Measurements from ENCODE around the gene MADCAM1.

MADCAM1 gene

DNA sequence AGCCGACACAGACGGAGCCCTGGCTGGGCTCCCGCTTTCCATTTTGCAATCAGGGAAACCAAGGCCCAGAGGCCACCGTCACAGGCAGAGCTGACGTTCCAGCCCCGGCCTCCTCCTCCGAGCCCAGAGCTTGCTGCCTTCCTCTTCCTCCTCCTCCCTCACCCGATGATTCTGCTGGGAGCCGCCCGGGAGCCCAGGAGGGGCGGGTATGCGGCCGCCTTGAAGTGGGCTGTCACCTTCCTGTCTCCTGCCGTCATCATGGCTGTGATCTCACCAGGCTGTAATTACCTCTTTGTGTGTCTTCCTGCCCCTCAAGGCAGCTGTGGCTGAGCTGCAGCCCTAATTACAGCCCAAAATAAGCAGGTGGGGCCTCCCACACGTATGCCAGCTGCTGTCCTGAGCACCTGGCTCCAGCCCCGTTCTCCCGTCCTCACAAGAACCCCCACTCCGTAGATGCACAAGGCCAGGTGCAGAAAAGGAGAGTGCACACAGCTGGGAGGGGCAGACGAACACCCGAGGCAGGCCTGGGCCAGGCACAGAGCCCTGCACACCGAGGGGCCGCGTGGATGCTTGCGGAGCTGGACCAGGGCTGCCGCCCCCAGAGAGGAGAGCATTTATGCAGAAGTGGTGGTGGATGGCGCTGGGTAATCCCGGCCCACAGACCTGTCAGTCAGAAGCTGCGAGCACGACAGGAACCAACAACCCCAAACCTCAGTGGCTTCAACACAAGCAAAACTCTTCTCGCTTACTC is 15.0 kb downstream of the MADCAM1 start:
- DNase-seq: no peak

DNA sequence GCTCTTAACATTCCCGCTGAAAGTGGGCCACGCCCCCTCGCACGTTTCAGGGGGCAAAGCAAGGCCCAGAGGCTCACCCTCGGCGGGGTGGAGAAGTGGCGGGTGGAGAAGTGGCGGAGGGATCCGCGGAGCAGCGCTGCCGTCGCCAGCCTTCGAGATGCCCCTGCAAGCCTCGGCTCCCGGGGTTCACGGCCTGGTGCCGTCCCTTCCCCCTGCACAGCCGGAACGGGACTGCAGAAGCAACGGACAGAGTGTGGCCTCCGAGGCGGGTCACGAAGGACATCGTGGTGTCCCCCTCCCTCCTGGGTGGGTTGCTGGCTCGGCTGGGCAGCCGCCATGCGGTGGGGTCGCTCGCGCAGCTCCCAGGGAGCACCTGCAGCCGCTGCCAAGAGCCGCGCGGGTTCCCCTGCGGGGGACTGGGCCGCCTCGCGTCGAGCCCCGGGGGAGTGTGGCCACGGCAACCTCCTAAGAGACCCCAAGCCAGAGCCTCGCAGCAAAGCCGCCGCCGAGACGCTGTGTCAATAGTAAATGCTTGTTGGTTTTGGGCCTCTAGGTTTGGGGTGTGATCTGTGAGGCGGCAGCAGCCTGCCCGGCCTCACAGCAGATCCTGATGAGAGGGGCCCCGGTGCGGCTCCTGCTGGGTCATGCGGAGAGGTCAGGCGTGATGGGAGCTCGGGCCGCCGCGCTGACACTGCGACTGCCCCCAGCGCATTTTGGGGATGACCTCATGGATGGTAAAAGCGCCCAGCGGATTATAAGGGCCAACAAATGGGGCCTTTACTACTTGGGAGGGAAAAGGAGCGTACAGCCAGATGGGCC is 16.5 kb downstream of the MADCAM1 start:
- DNase-seq: no peak

DNA sequence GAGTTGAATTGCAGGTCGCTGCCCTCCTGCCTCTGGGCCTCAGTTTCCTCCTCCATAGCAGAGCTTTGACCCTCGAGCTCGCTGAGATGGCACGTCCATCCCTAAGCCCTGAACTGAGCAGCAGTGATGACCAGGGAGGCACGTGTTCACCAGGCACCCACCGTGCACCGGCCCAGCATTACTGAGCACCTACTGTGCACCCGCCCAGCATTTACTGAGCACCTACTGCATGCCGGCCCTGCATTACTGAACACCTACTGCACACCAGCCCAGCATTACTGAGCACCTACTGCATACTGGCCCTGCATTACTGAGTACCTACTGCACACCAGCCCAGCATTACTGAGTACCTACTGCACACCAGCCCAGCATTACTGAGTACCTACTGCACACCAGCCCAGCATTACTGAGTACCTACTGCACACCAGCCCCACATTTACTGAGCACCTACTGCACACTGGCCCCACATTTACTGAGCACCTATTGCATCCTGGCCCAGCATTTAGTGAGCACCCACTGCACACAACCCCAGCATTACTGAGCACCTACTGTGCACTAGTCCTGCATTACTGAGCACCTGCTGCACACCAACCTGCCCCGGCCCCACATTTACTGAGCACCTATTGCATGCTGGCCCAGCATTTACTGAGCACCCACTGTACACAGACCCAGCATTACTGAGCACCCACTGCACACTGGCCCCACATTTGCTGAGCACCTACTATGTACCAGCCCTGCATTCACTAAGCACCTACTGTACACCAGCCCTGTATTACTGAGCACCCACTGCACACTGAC is 17.3 kb downstream of the MADCAM1 start:
- no peak for DNase-seq

DNA sequence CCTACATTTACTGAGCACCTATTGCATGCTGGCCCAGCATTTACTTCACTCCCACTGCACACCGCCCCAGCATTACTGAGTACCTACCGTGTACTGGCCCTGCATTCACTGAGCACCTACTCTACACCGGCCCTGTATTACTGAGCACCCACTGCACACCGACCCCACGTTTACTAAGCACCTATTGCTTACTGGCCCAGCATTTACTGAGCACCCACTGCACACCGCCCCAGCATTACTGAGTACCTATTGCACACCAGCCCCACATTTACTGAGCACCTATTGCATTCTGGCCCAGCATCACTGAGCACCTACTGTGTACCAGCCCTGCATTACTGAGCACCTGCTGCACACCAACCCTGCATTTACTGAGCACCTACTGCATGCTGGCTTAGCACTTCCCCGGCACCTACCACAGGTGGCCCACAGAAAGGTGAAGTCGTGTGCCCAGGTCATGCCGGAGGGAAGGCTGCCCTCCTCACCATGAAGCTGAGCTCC is 17.9 kb downstream of the MADCAM1 start:
- no peak for DNase-seq

DNA sequence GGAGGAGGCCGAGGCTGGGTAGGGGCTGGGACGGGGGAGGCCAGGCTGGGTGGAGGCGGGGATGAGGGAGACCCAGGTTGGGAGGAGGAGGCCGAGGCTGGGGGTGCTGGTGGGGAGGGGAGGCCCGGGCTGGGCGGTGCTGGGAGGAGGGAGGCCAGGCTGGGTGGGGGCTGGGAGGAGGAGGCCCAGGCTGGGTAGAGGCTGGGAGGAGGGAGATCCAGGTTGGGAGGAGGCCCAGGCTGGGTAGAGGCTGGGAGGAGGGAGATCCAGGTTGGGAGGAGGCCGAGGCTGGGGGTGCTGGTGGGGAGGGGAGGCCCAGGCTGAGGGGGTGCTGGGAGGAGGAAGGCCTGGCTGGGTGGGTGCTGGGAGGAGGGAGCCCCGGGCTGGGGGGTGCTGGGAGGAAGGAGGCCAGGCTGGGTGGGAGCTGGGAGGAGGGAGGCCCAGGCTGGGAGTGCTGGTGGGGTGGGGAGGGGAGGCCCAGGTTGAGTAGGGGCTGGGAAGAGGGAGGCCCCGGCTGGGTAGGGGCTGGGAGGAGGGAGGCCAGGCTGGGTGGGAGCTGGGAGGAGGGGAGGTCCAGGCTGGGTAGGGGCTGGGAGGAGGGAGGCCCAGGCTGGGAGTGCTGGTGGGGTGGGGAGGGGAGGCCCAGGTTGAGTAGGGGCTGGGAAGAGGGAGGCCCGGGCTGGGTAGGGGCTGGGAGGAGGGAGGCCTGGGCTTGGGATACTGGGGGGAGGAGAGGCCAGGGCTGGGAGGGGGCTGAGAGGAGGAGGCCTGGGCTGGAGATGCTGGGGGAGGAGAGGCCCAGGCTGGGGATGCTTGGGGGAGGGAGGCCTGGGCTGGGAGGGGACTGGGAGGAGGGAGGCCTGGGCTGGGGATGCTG is 21.7 kb downstream of the MADCAM1 start:
- peak; percentile 43 for DNase-seq

DNA sequence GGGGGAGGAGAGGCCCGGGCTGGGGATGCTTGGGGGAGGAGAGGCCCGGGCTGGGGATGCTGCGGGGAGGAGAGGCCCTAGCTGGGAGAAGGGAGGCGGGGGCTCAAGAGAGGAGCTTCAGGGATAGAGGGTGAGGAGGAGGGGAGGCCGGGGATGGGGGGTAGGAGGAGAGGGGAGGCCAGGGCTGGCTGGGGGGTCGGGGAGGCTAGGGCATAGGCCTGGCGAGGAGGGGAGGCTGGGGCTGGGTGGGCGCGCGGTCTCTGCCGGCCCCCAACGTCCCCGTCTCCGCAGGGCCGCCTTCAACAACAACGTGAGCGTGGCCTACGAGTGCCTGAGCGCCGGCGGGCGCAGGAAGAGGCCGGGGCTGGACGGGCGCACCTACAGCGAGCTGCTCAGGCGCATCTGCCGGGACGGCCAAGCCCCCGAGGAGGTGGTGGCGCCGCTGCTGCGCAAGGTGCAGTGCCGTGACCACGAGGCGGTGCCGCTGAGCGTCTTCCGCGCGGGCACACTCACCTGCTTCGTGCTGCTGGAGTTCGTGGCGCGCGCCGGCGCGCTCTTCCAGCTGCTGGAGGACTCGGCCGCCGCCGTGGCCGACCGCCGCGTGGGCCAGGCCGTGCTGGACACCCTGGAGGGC is 22.4 kb downstream of the MADCAM1 start:
- no peak for DNase-seq

DNA sequence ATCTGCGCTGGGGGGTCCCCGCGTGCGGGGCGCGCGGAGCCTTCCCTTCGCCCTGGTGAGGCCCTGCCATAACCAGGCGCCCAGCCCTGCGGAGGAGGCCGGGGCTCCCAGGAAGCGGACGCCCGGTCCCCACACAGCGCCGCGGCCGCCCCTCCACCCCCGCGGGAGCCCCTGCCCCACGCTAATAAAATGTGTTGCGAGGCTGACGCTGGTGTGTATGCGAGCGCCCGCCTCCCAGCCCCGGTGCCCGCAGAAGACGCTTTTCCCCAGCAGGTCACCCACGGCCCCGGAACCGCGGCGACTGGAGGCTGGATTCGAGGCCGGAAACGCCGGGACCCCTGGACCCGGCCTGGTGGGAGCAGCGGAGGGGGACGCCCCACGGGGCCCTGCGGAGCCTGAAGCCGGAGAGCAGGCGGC is 23.2 kb downstream of the MADCAM1 start:
- DNase-seq: no peak

DNA sequence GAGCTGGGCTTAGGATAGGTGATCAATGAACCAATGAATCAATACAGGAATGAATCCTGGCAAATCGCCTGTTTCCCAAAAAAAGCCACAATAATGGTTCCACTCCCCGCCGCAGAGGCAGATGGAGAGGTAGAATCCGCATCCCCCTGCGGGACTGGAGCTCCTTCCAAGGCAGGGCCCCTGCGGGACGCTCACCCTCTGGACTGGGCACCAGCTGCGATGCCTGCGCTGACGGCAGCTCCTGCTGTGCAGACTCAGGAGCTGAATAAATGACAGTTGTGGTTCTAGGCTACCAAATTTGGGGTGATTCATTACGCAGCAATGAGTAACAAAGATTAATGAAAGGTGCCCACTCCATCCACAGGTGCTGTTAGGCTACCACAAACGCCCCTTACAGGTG is 26.4 kb downstream of the MADCAM1 start:
- no peak for DNase-seq

DNA sequence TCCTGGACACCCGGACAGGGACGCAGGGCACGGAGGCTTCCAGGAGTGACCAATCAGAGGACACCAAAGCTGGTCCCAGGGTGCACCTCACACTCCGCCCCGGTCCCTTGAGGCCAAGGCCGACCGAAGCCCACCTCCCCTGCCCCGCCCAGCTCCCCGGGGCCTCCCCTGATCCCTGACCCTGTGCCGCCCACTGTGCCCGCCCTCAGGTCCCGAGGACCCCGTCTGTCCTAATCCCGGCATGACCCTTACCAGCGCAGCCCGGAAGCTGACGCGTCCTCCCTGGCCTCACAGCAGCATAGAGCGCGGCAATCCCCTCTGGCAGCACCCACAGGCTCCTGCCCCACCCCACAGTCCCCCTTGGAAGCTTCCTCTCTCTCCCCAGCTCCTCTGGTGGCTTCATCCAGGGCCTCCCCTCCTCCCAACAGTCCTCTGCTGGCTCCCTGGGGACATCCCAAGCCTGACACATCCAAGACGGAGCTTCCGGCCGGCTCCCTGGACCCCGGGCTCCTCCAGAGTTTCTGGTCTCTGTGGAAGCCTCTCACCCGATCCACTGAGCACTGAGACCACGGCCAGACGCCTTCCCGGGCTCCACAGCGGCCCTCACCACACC is 27.9 kb downstream of the MADCAM1 start:
- no peak for DNase-seq

DNA sequence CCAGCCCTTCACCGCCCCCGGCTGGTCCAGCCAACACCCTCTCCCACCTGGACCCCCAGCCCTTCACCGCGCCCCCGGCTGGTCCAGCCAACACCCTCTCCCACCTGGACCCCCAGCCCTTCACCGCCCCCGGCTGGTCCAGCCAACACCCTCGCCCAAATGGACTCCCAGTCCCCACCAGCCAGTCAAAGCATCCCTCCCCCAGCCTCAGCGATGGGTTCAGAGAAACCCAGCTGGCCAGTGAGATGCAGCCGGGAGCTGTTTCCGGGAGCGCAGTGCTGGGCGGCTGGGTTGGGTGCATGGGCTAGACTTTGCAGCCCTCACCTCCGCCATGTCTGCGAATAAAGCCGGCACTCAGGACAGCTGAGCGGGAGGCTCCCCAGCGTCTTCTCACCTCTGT is 28.7 kb downstream of the MADCAM1 start:
- DNase-seq: no peak

DNA sequence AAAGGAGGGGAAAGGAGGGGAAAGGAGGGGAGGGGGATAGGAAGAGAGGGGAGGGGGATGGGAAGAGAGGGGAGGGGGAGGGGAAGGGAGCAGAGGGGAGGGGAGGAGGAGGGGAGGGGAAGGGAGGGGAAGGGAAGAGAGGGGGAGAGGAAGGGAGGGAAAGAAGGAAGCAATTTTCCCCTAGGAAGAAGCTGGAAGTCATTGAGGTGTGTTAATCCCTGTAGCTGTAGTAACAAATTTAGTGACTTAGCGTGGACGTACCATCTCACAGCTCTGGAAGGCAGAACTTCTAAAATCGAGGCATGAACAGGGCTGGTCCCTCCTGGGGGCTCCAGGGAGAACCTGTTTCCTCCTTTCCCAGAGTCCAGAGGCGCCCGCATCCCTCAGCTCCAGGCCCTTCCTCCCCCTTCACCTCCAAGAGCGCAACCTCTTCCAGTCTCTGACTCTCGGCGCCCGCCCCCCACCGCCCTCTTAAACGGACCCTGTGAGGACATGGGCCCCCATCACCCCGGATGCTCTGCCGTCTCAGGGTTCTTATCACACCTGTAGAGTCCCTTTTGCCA is 29.7 kb downstream of the MADCAM1 start:
- DNase-seq: peak; percentile 0

DNA sequence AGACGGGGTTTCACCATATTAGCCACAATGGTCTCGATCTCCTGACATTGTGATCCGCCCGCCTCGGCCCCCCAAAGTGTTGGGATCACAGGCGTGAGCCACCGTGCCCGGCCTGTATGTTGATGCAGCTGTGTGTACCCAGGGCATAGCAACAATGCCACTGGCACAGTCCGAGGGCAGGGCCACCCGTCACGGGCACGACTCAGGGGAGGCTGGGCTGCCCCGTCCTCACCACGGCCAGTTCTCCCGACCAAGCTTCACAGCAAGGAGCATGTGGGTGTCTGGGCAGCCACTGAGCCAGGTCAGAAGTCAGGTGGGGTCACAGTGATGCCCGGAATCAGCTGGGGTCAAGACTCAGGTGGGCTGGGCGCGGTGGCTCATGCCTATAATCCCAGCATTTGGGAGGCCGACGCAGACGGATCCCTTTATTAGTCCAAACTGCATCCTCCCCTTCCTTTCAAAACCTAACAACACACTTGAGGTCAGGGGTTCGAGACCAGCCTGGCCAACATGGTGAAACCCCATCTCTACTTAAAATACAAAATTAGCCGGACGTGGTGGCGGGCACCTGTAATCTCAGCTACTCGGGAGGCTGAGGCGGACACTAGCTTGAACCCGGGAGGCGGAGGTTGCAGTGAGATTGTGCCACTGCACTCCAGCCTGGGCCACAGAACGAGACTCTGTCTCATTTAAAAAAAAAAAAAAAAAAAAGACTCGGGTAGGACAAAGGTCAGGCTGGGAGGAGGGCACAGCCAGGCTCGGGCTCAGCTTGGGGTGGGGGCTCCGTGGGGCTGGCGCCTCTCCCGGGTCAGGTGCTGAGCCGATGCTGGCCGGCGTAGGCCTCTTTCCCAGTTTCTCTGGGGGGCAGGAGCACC is 34.1 kb downstream of the MADCAM1 start:
- DNase-seq: no peak

DNA sequence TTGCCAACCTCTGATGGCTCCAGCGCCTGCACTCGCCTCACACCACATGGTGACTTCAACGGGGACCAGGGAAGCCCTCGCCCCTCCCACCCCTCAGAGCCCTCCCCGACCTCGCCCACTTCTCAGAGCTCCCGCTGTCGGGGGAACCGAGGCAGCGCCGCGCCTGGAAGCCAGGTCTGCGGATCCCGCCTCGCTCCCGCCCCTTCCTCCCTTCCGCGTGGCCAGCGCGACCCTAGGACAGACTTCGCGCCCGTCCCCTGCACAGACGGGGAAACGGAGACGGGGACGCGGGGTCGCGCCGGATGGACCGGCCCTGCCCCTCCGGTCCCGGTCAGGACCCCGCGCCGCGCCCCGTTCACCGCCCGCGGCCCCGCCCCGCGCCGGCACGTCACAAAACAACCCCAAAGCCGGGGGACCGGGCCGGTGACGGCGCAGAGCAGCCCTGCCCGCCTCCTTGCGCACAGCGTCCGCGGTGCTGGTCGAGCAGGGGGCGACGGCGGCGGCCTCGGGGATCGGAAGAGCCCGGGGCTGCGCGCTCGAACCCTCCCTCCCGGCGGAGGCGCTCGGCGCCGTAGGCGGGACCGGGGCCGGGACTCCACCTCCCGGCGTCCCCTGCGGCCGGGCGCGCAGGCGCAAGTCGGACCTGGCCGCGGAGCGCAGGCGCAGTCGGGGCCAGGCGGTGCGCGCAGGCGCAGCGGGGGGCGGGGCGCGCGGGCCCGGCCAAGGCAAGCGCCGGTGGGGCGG is 34.9 kb downstream of the MADCAM1 start:
- DNase-seq: peak; percentile 86

DNA sequence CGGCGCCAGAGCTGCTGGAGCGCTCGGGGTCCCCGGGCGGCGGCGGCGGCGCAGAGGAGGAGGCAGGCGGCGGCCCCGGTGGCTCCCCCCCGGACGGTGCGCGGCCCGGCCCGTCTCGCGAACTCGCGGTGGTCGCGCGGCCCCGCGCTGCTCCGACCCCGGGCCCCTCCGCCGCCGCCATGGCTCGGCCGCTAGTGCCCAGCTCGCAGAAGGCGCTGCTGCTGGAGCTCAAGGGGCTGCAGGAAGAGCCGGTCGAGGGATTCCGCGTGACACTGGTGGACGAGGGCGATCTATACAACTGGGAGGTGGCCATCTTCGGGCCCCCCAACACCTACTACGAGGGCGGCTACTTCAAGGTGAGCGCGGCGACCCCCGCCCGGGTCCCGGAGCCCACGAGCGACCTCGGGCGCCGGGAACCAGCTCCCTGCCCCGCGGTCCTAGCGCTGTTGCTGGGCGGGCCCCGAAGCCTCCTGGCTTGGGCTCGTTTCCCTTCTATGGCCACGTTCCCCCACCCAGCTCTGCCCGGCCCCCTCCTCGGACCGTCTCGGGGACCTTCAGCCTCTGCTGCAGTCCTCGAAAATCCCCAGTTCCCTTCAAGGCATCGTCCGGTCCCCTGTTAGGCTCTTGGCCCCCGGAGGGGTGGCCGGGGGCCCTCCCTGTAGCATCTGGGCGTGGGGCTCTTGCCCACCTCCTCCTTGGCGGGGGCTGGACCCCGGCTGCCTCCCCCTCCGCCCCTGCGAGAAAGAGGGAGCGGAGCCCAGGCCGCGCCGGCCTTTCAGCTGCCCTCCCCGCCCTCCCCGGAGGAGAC is 35.7 kb downstream of the MADCAM1 start, which contains the start of gene CDC34:
TSS of gene CDC34 (plus strand) at position 8 of the 808 bp plus-strand sequence. CDS start at position 180, 172 bp downstream.
- DNase-seq: no peak

DNA sequence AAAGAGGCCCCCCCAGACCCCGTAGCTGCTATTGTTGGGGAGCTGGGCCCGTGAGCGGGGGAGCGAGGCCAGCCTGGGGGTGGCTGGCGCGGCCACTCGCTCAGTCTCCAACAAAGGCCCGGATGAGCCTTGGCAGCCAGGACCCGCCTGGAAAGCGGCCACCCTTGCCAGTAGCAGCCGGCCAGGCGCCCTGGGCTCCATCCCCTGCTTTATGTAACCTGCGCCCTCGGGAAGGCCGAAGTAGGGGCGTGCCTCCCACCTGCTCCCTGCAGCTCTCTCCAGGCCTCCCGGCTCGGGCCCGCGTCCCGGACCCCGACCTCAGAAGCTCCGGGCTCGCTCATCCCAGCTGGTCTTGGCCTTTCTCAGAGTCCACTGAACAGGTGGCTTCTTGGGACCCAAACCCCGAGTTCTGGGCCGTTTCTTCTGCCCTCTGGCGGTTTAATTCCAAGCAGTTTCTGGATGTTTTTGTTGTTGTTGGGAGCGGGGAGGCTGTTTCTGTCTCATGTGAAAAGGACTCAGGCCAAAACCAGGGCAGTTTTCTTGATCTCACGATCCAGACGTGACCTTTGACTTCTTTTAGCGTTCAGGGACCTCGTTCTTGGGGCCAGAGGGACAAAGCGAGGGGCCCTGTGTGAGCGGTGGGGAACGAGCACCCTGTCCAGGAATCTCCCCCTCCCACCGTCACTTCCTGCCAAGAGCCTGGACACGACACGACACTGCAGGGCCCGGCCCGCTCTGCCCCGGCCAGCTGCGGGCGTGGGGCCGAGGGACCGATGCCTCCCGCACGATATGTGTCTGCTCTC is 36.5 kb downstream of the MADCAM1 start:
- peak; percentile 70 for DNase-seq

DNA sequence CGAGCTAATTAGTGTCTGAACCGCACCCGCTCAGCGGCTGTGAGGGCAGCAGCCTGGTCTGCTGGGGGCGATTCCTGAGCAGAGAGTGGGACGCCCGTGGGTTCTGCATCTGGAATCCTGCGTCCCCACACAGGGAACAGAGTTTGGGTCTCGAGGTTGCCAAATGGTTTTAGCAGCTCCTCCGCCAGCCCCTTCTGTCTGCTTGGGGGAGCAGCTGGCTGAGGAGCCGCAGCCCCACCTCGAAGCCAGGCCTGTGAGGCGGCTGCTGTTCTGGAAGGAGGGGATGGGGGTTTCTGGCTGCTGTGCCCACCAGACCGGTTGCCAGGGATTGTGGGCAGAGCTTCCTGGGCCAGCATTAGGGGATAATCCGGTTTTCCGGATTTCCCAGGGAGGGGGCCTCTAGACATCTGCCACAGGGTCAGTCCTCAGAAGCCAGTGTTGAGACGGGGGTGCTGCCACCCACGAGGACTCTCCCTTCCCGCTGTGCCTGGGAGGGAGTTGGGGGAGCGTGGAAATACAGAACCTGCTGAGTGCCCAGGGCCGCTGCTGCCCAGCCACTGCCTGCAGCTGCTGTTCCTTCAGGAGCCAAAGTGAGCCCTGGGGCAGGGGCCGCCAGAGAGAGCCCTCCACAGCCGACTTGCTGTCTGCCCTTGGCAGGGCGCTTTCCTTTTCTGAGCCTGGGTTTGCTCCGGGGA is 37.2 kb downstream of the MADCAM1 start:
- DNase-seq: no peak

DNA sequence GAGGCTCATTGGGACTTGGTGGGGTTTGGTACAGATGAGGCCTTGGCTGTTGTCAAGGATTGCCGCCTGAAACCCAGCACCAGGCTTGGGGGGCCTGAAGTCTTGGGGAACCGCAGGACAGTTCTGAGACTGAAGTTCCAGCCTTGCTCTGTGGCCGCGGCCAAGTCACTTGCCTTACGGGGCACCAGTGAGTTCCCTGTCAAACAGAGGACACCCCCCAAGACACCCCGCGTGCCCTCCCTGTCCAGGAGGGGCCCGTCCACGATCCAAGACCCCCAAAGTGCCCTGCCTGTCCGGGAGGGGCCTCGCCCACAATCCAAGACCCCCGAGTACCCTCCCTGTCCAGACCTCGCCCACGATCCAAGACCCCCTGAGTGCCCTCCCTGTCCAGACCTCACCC is 37.8 kb downstream of the MADCAM1 start:
- no peak for DNase-seq
